Pancreas (tissue), 10 donors: ENCODE results near the gene NBEA. TPM values are rescaled to one million over a fixed set of nuclear protein-coding genes. Genes with fewer than 3 reads are reported as not detected.

ENCODE experiments used
- ATAC-seq, 4 donors: fragments of 200-7000 bp; cut with Tn5 transposase; one replicate each; pipeline versions ENCODE4 v1.8.0 to v1.9.1; 2020; ENCODE audit warnings: mild to moderate bottlenecking in 4 of 4, moderate library complexity in 4 of 4
- DNase-seq, 6 donors: peaks; one replicate each; pipeline ENCODE4 v3.0.0-alpha.2; 2020
- FAIRE-seq: peaks from 2 replicates; lab custom pipeline; 2012; peaks lifted over from hg19 to GRCh38; lab: Jason Lieb, UNC
- H3K27ac ChIP-seq, 4 donors: fragments of 200-600 bp; sonication (generic); 1 replicate in 3 of 4; 2 replicates in 1 of 4; pipeline versions ENCODE4 v1.5.0 to v1.8.0; 2020
- H3K27me3 ChIP-seq, 4 donors: fragments of 200-600 bp; one replicate each; pipeline ENCODE4 v1.8.0; 2021
- H3K36me3 ChIP-seq, 3 donors: fragments of 200-600 bp; sonication (generic) in 1 of 3; one replicate each; pipeline versions ENCODE4 v1.5.0 to v1.8.0; 2020 to 2021
- H3K4me1 ChIP-seq, 3 donors: fragments of 200-600 bp; one replicate each; pipeline ENCODE4 v1.8.0; 2021
- H3K4me3 ChIP-seq, 4 donors: fragments of 200-600 bp; sonication (generic) in 2 of 4; one replicate each; pipeline versions ENCODE4 v1.5.0 to v1.8.0; 2020 to 2021
- H3K9me3 ChIP-seq, 4 donors: fragments of 200-600 bp; one replicate each; pipeline ENCODE4 v1.8.0; 2021
- CTCF ChIP-seq, 4 donors: fragments of 200-600 bp; sonication (generic) in 3 of 4; IDR thresholded peaks; one replicate each; pipeline versions ENCODE4 v1.5.0 to v1.8.0; 2021; ENCODE audit warnings: antibody characterized with exemption in 4 of 4
- WGBS, 2 donors: extraction: QIAGEN DNeasy Blood & Tissue Kit; methylation state at CpG; one replicate each; pipeline ENCODE4 v1.1.7; 2013; 5-methylcytosine and 5-hydroxymethylcytosine counted together
- intact Hi-C, 3 donors: fragments of 100-400 bp; cut with DNase I; formaldehyde crosslinking; loops; one replicate each; pipeline versions ENCODE4 v1.11.1 to v1.14.2; 2022
- polyA plus RNA-seq, 2 donors: library from polyadenylated mRNA; stranded (reverse); fragments of 200-250 nt; gene quantifications; one replicate each; pipeline ENCODE4 v1.2.3, GENCODE V29; 2013
- total RNA-seq, 6 donors: library from RNA; stranded (reverse); fragmentation: NEBNext Ultra II Directional in 4 of 6; extraction: Animal tissue kit (Norgen Biotek cat#: 25700) in 4 of 6; gene quantifications; one replicate each; pipeline versions ENCODE4 v1.2.1 to v1.2.4, GENCODE V29; 2021 to 2023
- donor health status: healthy with polysubstance abuse.
- donor health status: DM: no; HTN: no; CAD: no; lungs with moderate emphysema.
- donor health status: DM: no; HTN: no; CAD: no.
- donor health status: control.
- donor health status: control.
- donor health status: Bipolar disorder and iron deficiency.
- donor health status: DM: yes; HTN: yes; CAD: no.
- donor health status: DM: no; HTN: no; CAD: no.
- donor health status: DM: no; HTN: no; CAD: no.
- donor health status: DM: yes; HTN: yes; CAD: no.

The NBEA gene
- total and polyA plus RNA-seq, 8 donors, result 2.4 to 10.4 (median 4.8) TPM

GRCh38 chr13:35614666-35615065, 672.6 kb downstream of the NBEA start:
- no peak overlapping the region for H3K27ac ChIP-seq
- no peak overlapping the region for H3K4me3 ChIP-seq
- H3K27me3 ChIP-seq, result no peaks in the 10 kb centered on the region
- no peak for TF ChIP-seq CTCF (IDR thresholded peaks at IDR 0.05)
- ATAC-seq (no peak), FAIRE-seq (no peak), DNase-seq (no peak)
- 97 to 98% methylated on average over 2 of the region's 2 CpGs for whole genome bisulfite sequencing, 2 donors
- no peaks in the 10 kb centered on the region for H3K9me3 ChIP-seq
- intact Hi-C loops, result no loop called here
- no peaks in the 10 kb centered on the region for H3K36me3 ChIP-seq
- no peaks in the 10 kb centered on the region for H3K4me1 ChIP-seq

DNA sequence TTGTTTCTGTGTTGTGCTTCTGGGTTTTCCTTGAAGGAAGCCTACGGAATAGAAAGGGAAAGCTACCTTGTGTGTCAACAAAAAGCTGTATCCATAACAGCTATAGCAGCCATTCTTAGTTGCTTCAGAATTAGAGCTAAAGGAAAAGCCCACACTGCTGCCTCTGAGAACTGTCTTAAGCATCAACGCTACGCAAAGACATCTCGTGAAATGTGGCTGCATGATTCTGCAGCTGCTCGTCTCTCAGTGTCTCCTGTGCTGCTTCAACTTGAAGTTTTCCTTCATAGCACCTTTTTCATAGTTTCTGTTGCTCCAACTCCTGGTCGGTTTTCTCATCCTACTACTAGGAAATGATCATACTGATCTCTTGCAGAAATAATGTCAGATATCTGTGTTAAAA, 675.4 kb downstream of the NBEA start:
- Histone ChIP-seq H3K4me1 (no peaks in the 10 kb centered on the region), H3K9me3 (no peaks in the 10 kb centered on the region), H3K27ac (no peak overlapping the region), H3K36me3 (no peaks in the 10 kb centered on the region), H3K4me3 (no peak overlapping the region), H3K27me3 (no peaks in the 10 kb centered on the region)
- intact Hi-C loops, result no loop called here
- no peak for DNase-seq
- TF ChIP-seq CTCF (IDR thresholded peaks at IDR 0.05), result no peak
- ATAC-seq, result no peak
- no peak for FAIRE-seq
- WGBS, 2 donors, result 86 to 89% methylated on average over 6 of the region's 6 CpGs

DNA sequence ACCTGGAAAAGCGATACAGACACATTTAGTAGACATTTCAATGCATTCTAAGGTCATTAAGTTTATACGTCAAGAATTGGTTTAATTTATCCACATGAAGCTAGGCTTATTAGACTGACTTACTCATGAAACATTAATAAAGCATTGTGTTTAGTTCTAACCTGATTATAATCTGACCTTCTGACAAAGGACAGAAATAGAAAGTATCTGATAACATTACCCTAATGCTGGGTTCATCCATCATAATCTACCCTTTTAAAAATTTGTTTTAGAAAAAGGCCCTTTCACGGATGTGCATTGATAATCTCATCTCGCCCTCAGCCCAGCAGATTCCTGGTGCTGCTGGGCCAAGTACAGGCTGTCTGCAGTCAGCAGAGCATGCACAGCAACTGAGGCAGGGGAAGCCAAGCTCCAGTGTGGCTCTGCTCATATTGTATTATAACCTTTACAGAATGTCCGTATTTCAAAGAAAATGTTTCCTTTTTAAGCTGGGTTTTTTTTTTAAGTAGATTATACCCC, 676.6 kb downstream of the NBEA start:
- 89 to 92% methylated on average over 5 of the region's 5 CpGs for WGBS, 2 donors
- H3K4me1 ChIP-seq, result no peaks in the 10 kb centered on the region
- TF ChIP-seq CTCF (IDR thresholded peaks at IDR 0.05), result no peak
- no peak for ATAC-seq
- no peak overlapping the region for H3K4me3 ChIP-seq
- intact Hi-C loops, result no loop called here
- H3K9me3 ChIP-seq, result no peaks in the 10 kb centered on the region
- H3K27me3 ChIP-seq, result no peaks in the 10 kb centered on the region
- FAIRE-seq, result no peak
- H3K27ac ChIP-seq, result no peak overlapping the region
- no peak for DNase-seq
- H3K36me3 ChIP-seq, result no peaks in the 10 kb centered on the region

DNA sequence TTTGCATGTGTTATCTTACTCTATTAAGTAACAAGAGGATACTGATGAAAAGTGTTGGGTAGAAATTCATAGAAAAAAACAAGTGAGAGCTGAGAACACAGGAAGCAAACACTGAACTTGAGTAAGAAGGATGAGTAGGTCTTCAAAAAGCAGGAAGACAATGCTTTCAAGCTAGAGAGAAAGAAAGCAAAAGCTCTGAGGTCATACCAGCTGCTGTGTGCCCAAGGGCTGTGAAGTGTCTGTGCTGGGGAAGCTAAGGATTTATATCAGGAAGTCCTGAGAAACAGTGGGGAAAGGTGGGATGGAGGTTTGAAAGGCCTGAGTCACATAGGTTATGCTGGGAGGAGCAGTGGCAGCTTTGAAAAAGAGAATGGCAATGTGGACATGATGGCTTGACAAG, 679.9 kb downstream of the NBEA start:
- ATAC-seq (no peak), DNase-seq (no peak), FAIRE-seq (no peak)
- H3K4me1 ChIP-seq, result no peaks in the 10 kb centered on the region
- no peak overlapping the region for H3K27ac ChIP-seq
- TF ChIP-seq CTCF (IDR thresholded peaks at IDR 0.05), result no peak
- no peaks in the 10 kb centered on the region for H3K9me3 ChIP-seq
- no peak overlapping the region for H3K4me3 ChIP-seq
- no peaks in the 10 kb centered on the region for H3K27me3 ChIP-seq
- intact Hi-C loops, result no loop called here
- no peaks in the 10 kb centered on the region for H3K36me3 ChIP-seq

DNA sequence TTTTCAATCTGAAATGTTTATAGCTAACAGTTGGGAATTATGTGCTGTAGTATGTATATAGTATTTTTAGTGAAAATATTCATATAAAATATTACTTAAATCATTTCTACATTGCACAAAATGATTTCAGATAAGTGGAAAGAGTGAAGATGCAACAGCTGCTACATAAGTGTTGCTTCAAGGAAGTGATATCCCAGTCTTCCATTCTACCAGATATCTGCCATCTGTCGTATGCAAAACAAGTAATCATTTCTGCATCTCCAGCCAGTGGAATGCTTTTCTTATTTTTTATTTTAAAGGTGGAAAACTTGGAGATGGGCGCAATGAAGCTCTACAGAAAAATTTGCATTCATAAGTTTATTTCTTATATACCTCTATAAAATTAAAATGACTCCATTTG, 687.0 kb downstream of the NBEA start:
- H3K27me3 ChIP-seq, result no peaks in the 10 kb centered on the region
- no peaks in the 10 kb centered on the region for H3K4me1 ChIP-seq
- DNase-seq (no peak), FAIRE-seq (no peak), ATAC-seq (no peak)
- H3K9me3 ChIP-seq, result no peaks in the 10 kb centered on the region
- intact Hi-C loops, result no loop called here
- no peak for TF ChIP-seq CTCF (IDR thresholded peaks at IDR 0.05)
- 89 to 98% methylated on average over 2 of the region's 2 CpGs for WGBS, 2 donors
- no peaks in the 10 kb centered on the region for H3K36me3 ChIP-seq
- H3K4me3 ChIP-seq, result no peak overlapping the region
- no peak overlapping the region for H3K27ac ChIP-seq
